HCT116 (cell line): Measurements from ENCODE around the gene DYNC2H1. TPM values are rescaled to one million over a fixed set of nuclear protein-coding genes. Genes with fewer than 3 reads are reported as not detected.
A peak's percentile ranks its signal among the peaks of the same experiment; 100 is the strongest.

ENCODE experiments used
- ATAC-seq: fragments of 200-7000 bp; cut with Tn5 transposase; 2 replicates; pipeline ENCODE4 v1.9.1; 2020; ENCODE audit warnings: mild to moderate bottlenecking, moderate library complexity
- BruUV-seq: library from RNA; stranded (reverse); fragments of 400-500 nt; replicated peaks from 2 replicates; lab custom pipeline; 2021; lab: Mats Ljungman, UMichigan
- CTCF ChIA-PET: fragments of 300-600 bp; sonication (Branson Sonifier 250); formaldehyde crosslinking; loops from one replicate; lab custom pipeline; 2021; ENCODE audit warnings: antibody characterized with exemption; lab: Charles Lee
- POLR2A ChIA-PET: fragments of 300-600, 350-600 bp; sonication (Branson Sonifier 250); formaldehyde crosslinking; loops from one replicate; lab custom pipeline; 2021; ENCODE audit warnings: antibody characterized with exemption; lab: Charles Lee
- RAD21 ChIA-PET, 2 experiments: fragments of 300-600 bp; sonication (Branson Sonifier 250); formaldehyde crosslinking; loops; one replicate each; lab custom pipeline; 2023; ENCODE audit warnings: low total read pairs in 2 of 2; ENCODE audit not compliant: uncharacterized antibody in 2 of 2, unreplicated experiment in 2 of 2, low non-redundant PET in 1 of 2; lab: Charles Lee
- DNase-seq: peaks from one replicate; pipeline ENCODE4 v3.0.0-alpha.2; 2010; ENCODE audit warnings: low read depth, low spot score
- H2AFZ ChIP-seq: fragments of 200-600 bp; shearing (Covaris generic), sonication (generic); 2 replicates; pipeline ENCODE4 v1.6.1; 2017; ENCODE audit warnings: low read depth, mixed run types, mixed read lengths, antibody characterized with exemption, low read length; ENCODE audit not compliant: poor library complexity, severe bottlenecking
- H3K27ac ChIP-seq: 2 replicates; pipeline ENCODE4 v1.5.1; 2012; ENCODE audit warnings: low read depth, low read length
- H3K27me3 ChIP-seq: fragments of 200-600 bp; sonication (generic); 2 replicates; pipeline ENCODE4 v1.6.1; 2016; ENCODE audit warnings: mixed run types, low read length, mixed read lengths; ENCODE audit not compliant: insufficient read depth
- H3K36me3 ChIP-seq, 2 experiments: fragments of 200-500 bp in 1 of 2; fragments of 200-600 bp in 1 of 2; sonication (Bioruptor generic) in 1 of 2; sonication (generic) in 1 of 2; 2 replicates each; pipeline versions ENCODE4 v1.5.1 to v1.6.1; 2014 to 2016; ENCODE audit warnings: low read length in 2 of 2, inconsistent platforms in 1 of 2, mixed read lengths in 1 of 2, mixed run types in 1 of 2; ENCODE audit not compliant: insufficient read depth in 2 of 2, control insufficient read depth in 1 of 2
- H3K4me1 ChIP-seq, 2 experiments: fragments of 200-600 bp in 1 of 2; sonication (generic) in 1 of 2; 2 replicates each; pipeline versions ENCODE4 v1.5.1 to v1.6.1; 2012 to 2017; ENCODE audit warnings: low read length in 2 of 2, inconsistent platforms in 1 of 2, mild to moderate bottlenecking in 1 of 2, mixed read lengths in 1 of 2, mixed run types in 1 of 2, moderate library complexity in 1 of 2; ENCODE audit not compliant: insufficient read depth in 2 of 2, control insufficient read depth in 1 of 2
- H3K4me2 ChIP-seq: fragments of 200-600 bp; sonication (generic); 2 replicates; pipeline ENCODE4 v1.6.1; 2017; ENCODE audit warnings: mixed run types, low read length, mixed read lengths
- H3K4me3 ChIP-seq, 2 experiments: fragments of 200-600 bp in 1 of 2; sonication (generic) in 1 of 2; replicated peaks in 1 of 2; 2 replicates each; pipeline ENCODE4 v1.5.1; 2011 to 2016; ENCODE audit warnings: low read length in 2 of 2, control low read depth in 1 of 2, low read depth in 1 of 2, mild to moderate bottlenecking in 1 of 2, mixed read lengths in 1 of 2, mixed run types in 1 of 2
- H3K79me2 ChIP-seq: fragments of 200-600 bp; sonication (generic); 2 replicates; pipeline ENCODE4 v1.6.1; 2017; ENCODE audit warnings: mild to moderate bottlenecking, mixed run types, low read length, moderate library complexity, mixed read lengths; ENCODE audit not compliant: insufficient read depth
- H3K9ac ChIP-seq: fragments of 200-600 bp; sonication (generic); 2 replicates; pipeline ENCODE4 v1.6.1; 2016; ENCODE audit warnings: low read length, mixed read lengths
- H3K9me2 ChIP-seq: fragments of 200-600 bp; sonication (generic), shearing (Covaris generic); 2 replicates; pipeline ENCODE4 v1.6.1; 2017; ENCODE audit warnings: mixed run types, mild to moderate bottlenecking, moderate library complexity; ENCODE audit not compliant: insufficient read depth
- H3K9me3 ChIP-seq, 2 experiments: fragments of 200-500 bp in 1 of 2; fragments of 200-600 bp in 1 of 2; sonication (Bioruptor generic) in 1 of 2; sonication (generic) in 1 of 2; 2 replicates each; pipeline ENCODE4 v1.6.1; 2014 to 2017; ENCODE audit warnings: low read length in 2 of 2, mixed read lengths in 2 of 2, inconsistent platforms in 1 of 2, low read depth in 1 of 2, mild to moderate bottlenecking in 1 of 2, mixed run types in 1 of 2, moderate library complexity in 1 of 2; ENCODE audit not compliant: control insufficient read depth in 1 of 2, insufficient read depth in 1 of 2
- H4K20me1 ChIP-seq: fragments of 200-600 bp; sonication (generic), shearing (Covaris generic); 2 replicates; pipeline ENCODE4 v1.6.1; 2017; ENCODE audit warnings: mixed run types, mild to moderate bottlenecking, moderate library complexity; ENCODE audit not compliant: insufficient read depth
- CBX3 ChIP-seq: IDR thresholded peaks from 2 replicates; pipeline ENCODE4 v1.6.1; 2012; ENCODE audit warnings: low read depth
- ELF1 ChIP-seq: IDR thresholded peaks from 2 replicates; pipeline ENCODE4 v1.6.1; 2012; ENCODE audit warnings: low read depth, borderline replicate concordance
- FOSL1 ChIP-seq: IDR thresholded peaks from 2 replicates; pipeline ENCODE4 v1.6.1; 2012; ENCODE audit warnings: low read depth
- POLR2A ChIP-seq: IDR thresholded peaks from 2 replicates; pipeline ENCODE4 v1.7.0; 2011; ENCODE audit warnings: borderline replicate concordance; ENCODE audit not compliant: insufficient read depth, insufficient read length; ENCODE audit errors: extremely low read depth
- POLR2AphosphoS5 ChIP-seq: IDR thresholded peaks from 2 replicates; pipeline ENCODE4 v1.6.1; 2011; ENCODE audit warnings: mild to moderate bottlenecking, low read depth, low read length, moderate library complexity
- RAD21 ChIP-seq: IDR thresholded peaks from 2 replicates; pipeline ENCODE4 v1.6.1; 2012; ENCODE audit warnings: low read depth, mild to moderate bottlenecking
- SIN3A ChIP-seq: IDR thresholded peaks from 2 replicates; pipeline ENCODE4 v1.6.1; 2012; ENCODE audit warnings: low read depth
- YY1 ChIP-seq: IDR thresholded peaks from 2 replicates; pipeline ENCODE4 v1.6.1; 2011; ENCODE audit warnings: low read length, low read depth, moderate library complexity, mild to moderate bottlenecking; ENCODE audit not compliant: insufficient replicate concordance; ENCODE audit errors: extremely low read depth
- ZFX ChIP-seq: fragments of 450-650 bp; IDR thresholded peaks from 2 replicates; pipeline ENCODE4 v1.6.1; 2017
- intact Hi-C: fragments of 100-400 bp; cut with micrococcal nuclease; formaldehyde crosslinking; loops from 2 replicates; pipeline ENCODE4 v1.10.0; 2022
- total RNA-seq: library from RNA; stranded (reverse); gene quantifications from one replicate; pipeline ENCODE4 v1.2.1, GENCODE V29; 2021; ENCODE audit not compliant: unreplicated experiment

The DYNC2H1 gene
- total RNA-seq, 1 experiment from 2014 or later = 1.5 TPM

GRCh38 chr11:103086461-103086860 is 22.8 kb upstream of the DYNC2H1 start:
- TF ChIP-seq YY1 (no peak), POLR2A (no peak), CBX3 (no peak), ZFX (no peak), ELF1 (no peak), POLR2AphosphoS5 (no peak)
- TF ChIP-seq, all 23 proteins: peak for 0
- intact Hi-C loops = no loop called here
- Histone ChIP-seq H3K79me2 (peaks cover 100% of the 10 kb centered on the region), H3K9me3 (no peaks in the 10 kb centered on the region), H3K4me1 (peaks cover 0 to 8% of the 10 kb centered on the region in 2 experiments; a peak in 2 of 4 replicates), H3K9ac (no peak overlapping the region), H3K36me3 (peaks cover 17 to 35% of the 10 kb centered on the region in 2 experiments), H3K27ac (no peak overlapping the region), H3K9me2 (no peaks in the 10 kb centered on the region), H4K20me1 (peaks cover 12% of the 10 kb centered on the region; the same call in 1 of the 2 replicates), H3K27me3 (no peaks in the 10 kb centered on the region), H3K4me3 (no peak overlapping the region), H3K4me2 (no peak overlapping the region), H2AFZ (no peak overlapping the region)
- DNase-seq = no peak
- ChIA-PET POLR2A (no interaction called here), RAD21 (no interaction called here), CTCF (no interaction called here)
- BruUV-seq = no TSS peak
- no peak for ATAC-seq

GRCh38 chr11:103091064-103091800 is 18.0 kb upstream of the DYNC2H1 start:
- H3K79me2 ChIP-seq = peaks cover 58% of the 10 kb centered on the region
- ChIA-PET POLR2A (interaction anchor here (0.6 to 1.6 kb wide), 6 partner anchors 8 to 1058 kb away, joined by 3 to 11 read pairs (median 4); partner anchors contain the start of gene DYNC2H1), CTCF (interaction anchor here (1.4 kb wide), 1 partner anchor 14 kb away, joined by 4 read pairs; no protein-coding TSS in a partner anchor)
- H3K4me3 ChIP-seq = peak overlapping the region; percentile 82 to 92
- H3K9me3 ChIP-seq = no peaks in the 10 kb centered on the region
- no peaks in the 10 kb centered on the region for H3K27me3 ChIP-seq
- no peaks in the 10 kb centered on the region for H4K20me1 ChIP-seq
- no TSS peak for BruUV-seq
- peak overlapping the region; percentile 98 for H3K9ac ChIP-seq
- H3K27ac ChIP-seq = peak overlapping the region; percentile 81
- no peaks in the 10 kb centered on the region for H3K9me2 ChIP-seq
- no peak overlapping the region for H2AFZ ChIP-seq
- H3K4me1 ChIP-seq = peaks cover 0 to 14% of the 10 kb centered on the region in 2 experiments; a peak in 2 of 4 replicates
- peaks cover 3 to 16% of the 10 kb centered on the region in 2 experiments; a peak in 2 of 4 replicates for H3K36me3 ChIP-seq
- no peak for TF ChIP-seq CBX3
- TF ChIP-seq ELF1 = 0 out of 2 replicates have a peak, but pooled peaks have one; percentile 12
- no peak for TF ChIP-seq RAD21
- TF ChIP-seq FOSL1 = no peak
- 0 out of 2 replicates have a peak, but pooled peaks have one; percentile 17 for TF ChIP-seq SIN3A
- TF ChIP-seq, all 23 proteins: peak for 2
- no peak for DNase-seq
- RAD21 ChIA-PET = no interaction called here
- peak overlapping the region; percentile 91 for H3K4me2 ChIP-seq
- intact Hi-C loops = no loop called here
- ATAC-seq = peak; percentile 67
